Activated naive CD4-positive, alpha-beta T cell treated with anti-CD3 and anti-CD28 coated beads, Interleukin-2, amount 50 U/mL, for 72 hours (primary cell): ENCODE results near the gene AKNAD1. TPM values are rescaled to one million over a fixed set of nuclear protein-coding genes. Genes with fewer than 3 reads are reported as not detected.

Experiments used
- ATAC-seq, 2 donors: fragments of 150-1000 bp; cut with Tn5 transposase; 2 replicates each; pipeline ENCODE4 v1.10.0; 2021; ENCODE audit warnings: mild to moderate bottlenecking in 2 of 2, moderate library complexity in 2 of 2
- DNase-seq, 2 donors: peaks; one replicate each; pipeline ENCODE4 v3.0.0; 2021 to 2022; ENCODE audit warnings: low spot score in 2 of 2
- H3K27ac Mint-ChIP-seq, 2 donors: one replicate each; pipeline ENCODE4 v1.8.0; 2022; ENCODE audit warnings: mild to moderate bottlenecking in 2 of 2, mixed read lengths in 2 of 2
- H3K36me3 Mint-ChIP-seq, 2 donors: one replicate each; pipeline ENCODE4 v1.8.0; 2022; ENCODE audit warnings: mixed read lengths in 2 of 2
- H3K9me3 Mint-ChIP-seq, 2 donors: one replicate each; pipeline ENCODE4 v1.8.0; 2022; ENCODE audit warnings: mixed read lengths in 2 of 2
- total RNA-seq, 2 donors: library from RNA; stranded (reverse); gene quantifications; one replicate each; pipeline ENCODE4 v1.2.3, GENCODE V29; 2022

AKNAD1 gene
- total RNA-seq, 2 donors from 2014 or later = not detected

DNA sequence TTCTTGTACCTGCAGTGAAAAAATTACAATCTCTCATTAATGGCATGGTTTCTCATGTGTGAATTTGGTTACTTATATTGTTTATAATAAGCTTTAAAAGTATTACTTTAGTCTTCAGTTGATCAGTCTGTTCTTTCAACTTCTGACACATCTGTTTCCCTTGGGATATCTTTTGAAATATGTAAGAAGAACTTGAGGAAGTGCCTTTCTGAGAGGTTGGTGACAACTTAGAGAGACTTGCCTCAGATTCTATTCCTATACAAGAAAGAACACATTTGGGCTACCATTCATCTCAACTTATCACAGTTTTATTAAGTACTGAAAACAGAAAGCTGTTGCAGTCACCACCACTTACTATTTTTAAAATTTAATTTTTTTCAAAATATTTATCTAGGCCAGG lies 8.1 kb downstream of the AKNAD1 start:
- ATAC-seq = no peak
- H3K9me3 Mint-ChIP-seq = no peaks in the 10 kb centered on the region
- no peak overlapping the region for H3K27ac Mint-ChIP-seq
- H3K36me3 Mint-ChIP-seq = no peaks in the 10 kb centered on the region
- no peak for DNase-seq

DNA sequence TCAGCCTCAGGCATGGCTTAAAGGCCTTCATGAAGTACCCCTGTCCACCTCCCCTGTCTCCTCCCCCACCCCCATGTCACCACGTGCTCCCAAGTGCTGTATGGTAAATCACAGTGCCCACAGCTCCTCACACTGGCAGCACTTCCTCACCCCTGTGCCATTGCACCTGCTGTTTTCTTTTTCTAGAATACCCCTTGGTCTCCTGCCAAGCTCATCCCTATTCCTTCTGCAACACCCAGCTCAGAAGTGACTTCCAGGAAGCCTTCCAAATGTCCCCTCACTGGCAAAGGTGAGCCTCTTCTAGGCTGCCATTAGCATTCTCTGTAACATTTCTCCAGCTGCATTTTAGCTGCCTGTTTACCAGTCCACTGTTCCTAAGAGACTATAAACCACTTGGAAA lies 9.4 kb downstream of the AKNAD1 start:
- DNase-seq (no peak), ATAC-seq (no peak)
- Mint-ChIP-seq H3K36me3 (no peaks in the 10 kb centered on the region), H3K9me3 (no peaks in the 10 kb centered on the region), H3K27ac (no peak overlapping the region)

DNA sequence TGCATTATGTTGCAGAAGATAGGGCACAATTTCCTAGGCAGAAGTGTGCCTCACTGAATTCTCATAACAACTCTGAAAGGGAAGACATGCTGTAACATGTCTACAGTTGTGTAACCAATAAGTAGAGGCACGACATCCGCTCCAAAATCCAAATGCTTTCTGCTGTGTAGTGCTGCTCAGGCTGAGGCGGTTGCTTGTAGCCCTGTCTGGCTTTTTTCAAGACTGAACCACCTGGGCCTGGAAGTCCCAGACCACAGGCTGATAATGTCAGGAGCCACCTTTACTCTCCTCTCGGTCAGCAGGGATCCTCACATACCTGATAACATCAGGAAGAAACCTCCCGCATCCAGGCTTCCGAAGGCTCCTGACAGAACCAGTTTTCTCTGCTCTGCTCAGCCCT lies 10.9 kb downstream of the AKNAD1 start:
- ATAC-seq = no peak
- Mint-ChIP-seq H3K9me3 (no peaks in the 10 kb centered on the region), H3K27ac (peak overlapping the region in 1 of 2 donors; percentile 9), H3K36me3 (no peaks in the 10 kb centered on the region)
- no peak for DNase-seq

DNA sequence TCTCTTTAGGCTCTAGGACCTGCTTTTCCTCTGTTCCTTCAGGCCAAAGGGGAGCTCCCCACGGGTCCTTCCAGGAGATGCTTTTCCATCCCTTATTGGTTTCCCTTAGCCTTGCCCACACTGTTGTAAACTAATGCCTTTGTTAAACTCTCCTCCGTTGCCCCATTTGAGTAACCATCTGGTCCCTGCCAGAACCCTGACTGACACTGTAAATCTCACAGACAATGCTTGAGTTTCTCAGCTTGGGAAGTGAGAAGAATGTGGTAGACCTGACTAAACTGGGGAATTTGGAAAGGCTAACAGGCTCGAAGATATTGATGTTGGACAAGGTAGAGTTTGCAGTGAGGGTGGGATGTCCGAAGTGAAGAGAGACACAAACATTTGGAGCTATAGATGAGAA lies 11.4 kb downstream of the AKNAD1 start:
- ATAC-seq = no peak
- H3K27ac Mint-ChIP-seq = peak overlapping the region in 1 of 2 donors; percentile 8
- no peaks in the 10 kb centered on the region for H3K36me3 Mint-ChIP-seq
- DNase-seq = no peak
- H3K9me3 Mint-ChIP-seq = no peaks in the 10 kb centered on the region

DNA sequence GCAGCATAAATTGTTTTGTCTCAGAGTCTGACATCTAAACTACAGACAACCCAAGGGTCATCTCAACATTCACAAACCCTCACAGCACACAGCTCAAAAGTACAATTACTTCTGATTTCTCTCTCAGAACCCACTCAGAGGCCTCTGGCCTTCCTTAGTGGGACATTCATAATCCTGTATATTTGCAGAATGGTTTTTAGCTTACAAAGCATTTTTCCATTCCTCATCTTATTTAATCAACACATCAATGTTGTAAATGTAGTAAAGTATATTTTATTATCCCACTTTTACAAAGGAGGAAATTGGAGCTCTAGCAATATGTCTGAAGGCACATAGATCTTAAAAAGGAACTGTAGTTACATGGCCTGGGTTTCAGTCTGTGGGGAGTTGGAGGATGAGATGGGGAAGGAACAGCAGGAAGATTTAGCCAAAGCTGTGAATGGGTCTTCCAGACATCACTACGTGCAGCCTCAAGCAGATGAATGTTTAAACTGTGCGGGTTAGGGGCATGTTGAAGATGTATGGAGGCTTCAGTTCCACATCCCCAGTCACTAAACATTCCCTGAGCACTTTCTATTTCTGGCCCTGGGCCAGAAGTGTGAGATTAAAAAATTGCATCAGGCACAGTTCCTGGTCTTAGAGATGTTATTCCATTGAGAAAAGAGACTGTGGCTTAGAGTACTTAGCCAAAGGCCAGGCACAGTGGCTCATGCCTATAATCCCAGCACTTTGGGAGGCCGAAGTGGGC lies 13.3 kb downstream of the AKNAD1 start:
- ATAC-seq = no peak
- no peak overlapping the region for H3K27ac Mint-ChIP-seq
- H3K36me3 Mint-ChIP-seq = no peaks in the 10 kb centered on the region
- DNase-seq = no peak
- no peaks in the 10 kb centered on the region for H3K9me3 Mint-ChIP-seq

DNA sequence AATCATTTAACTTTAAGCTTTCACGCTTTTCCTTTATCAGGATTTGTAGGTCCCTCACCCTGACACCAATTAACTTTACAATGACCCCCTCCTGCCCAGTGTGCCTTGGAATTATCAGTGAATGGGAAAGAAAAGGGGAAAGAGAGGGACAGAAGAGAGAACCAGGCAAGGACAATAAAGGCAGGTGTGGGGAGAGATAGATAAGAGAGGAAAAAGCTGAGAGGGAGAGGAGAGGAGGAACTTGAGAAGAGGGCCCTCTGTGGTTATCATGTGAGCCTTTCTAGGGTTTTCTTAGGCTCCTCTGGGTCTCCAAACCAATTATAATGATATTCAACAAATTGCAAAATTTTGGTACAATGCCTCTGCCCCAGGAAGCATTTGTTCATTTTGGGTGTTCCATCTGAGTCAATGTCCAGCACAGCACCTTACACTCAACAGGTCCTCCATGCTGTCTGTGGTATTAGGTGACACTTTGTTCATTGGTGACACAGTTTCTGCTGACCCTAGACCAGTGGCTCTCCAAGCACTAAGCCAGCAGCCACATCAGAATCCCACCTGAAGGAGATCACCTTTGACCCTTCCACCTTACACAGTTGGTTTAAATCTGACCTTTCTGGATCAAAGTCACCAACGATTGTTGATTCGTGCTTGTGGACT lies 14.2 kb downstream of the AKNAD1 start:
- H3K27ac Mint-ChIP-seq = no peak overlapping the region
- DNase-seq (no peak), ATAC-seq (no peak)
- peaks cover 0 to 4% of the 10 kb centered on the region in 2 donors for H3K9me3 Mint-ChIP-seq
- H3K36me3 Mint-ChIP-seq = no peaks in the 10 kb centered on the region

DNA sequence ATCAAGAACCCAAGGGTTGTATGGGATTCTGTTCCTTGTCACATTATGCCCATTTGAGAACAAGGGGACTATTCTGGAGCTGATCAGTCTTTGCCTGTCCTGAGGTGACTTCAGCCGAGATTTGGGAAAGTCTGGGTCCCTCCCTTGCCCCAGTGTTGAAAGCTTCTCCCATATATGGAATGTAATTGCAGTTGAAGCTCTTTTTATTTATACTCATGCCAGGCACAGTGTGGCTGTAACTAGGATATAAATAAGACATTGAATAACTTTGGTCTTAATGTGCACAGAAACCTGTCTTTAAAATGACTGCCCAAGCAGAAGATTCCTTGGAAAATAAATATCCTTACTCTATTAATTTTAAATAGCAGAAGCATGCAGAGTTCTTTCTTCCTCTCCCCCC lies 15.2 kb downstream of the AKNAD1 start:
- DNase-seq (no peak), ATAC-seq (no peak)
- Mint-ChIP-seq H3K27ac (no peak overlapping the region), H3K9me3 (peaks cover 0 to 4% of the 10 kb centered on the region in 2 donors), H3K36me3 (no peaks in the 10 kb centered on the region)

DNA sequence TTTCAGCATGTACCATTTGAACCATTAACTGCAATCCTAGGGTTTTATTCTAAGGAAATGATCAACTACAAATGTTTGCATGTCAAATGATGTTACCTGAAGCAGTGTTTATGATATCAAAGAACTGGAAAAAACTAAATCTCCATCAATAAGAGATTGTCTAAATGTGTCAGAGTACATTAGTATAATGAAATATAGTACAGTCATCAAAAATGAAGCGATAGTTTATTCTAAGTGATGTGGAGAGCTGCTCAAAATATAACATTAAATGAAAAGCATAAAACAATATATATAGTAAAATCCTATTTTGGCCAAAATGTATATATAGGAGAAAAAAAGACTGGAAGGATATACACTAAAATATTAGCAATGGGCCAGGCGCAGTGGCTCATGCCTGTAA lies 24.0 kb downstream of the AKNAD1 start:
- Mint-ChIP-seq H3K9me3 (no peaks in the 10 kb centered on the region), H3K27ac (no peak overlapping the region), H3K36me3 (no peaks in the 10 kb centered on the region)
- DNase-seq (no peak), ATAC-seq (no peak)

DNA sequence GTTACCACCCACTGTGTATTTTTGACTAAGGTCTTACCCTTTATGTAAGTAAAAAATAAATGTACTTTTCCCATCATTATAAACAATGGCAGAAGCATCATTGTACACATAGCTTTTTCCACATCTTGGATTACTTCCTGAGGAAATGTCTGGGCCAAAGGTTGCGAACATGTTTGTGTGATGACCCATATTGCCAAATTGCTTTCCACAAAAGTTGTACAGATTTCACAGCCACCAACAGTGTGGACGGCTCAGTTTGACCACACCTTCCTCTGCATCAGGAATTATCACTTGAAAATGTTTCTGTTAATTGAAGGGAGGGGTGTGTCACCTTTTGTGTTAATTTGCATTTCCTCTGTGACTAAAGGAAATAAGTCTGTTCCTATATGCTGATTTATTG lies 25.7 kb downstream of the AKNAD1 start:
- DNase-seq (no peak), ATAC-seq (no peak)
- Mint-ChIP-seq H3K9me3 (no peaks in the 10 kb centered on the region), H3K36me3 (no peaks in the 10 kb centered on the region), H3K27ac (no peak overlapping the region)

DNA sequence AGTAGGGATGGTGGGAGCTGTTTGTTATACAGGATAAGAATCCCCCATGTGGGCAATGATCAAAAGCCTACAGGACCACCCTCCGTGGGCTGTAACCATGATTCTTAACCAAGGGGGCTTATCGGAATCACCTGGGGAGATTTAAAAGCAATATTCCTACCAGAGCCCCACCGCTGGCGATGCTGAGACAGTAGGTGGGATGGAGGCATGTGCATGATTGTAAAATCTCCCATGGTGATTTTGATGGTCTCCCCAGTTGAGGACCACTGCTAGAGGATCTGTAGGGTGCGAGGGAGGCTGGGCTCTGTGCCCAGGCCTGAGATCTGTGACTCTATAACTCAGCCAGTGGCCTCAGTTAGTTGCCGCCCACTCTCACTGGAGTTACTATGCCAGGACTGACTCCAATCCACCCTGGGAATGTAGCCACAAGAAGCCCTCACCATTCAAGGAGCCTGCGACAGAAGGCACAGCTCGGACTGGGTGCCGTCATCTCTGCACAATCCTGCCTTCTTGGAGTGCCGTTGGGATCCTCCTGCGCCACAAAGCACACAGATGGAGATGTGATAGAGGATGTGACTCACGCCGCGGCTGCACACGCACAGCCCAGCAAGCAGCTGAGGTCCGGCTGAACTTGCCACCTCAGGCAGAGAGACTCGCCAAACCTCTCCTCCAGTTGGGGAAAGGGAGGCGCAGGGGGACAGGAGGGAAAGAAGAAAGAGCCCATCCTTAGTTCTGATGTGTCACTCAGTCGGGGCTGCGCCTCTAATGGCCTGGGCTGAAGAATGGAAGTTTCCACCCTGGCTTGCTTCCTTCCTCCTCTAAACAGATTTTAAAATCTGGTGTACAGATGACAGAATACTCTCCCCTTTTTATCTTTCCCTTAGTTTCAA lies 26.5 kb downstream of the AKNAD1 start:
- no peaks in the 10 kb centered on the region for H3K36me3 Mint-ChIP-seq
- H3K27ac Mint-ChIP-seq = no peak overlapping the region
- no peaks in the 10 kb centered on the region for H3K9me3 Mint-ChIP-seq
- ATAC-seq (no peak), DNase-seq (no peak)

DNA sequence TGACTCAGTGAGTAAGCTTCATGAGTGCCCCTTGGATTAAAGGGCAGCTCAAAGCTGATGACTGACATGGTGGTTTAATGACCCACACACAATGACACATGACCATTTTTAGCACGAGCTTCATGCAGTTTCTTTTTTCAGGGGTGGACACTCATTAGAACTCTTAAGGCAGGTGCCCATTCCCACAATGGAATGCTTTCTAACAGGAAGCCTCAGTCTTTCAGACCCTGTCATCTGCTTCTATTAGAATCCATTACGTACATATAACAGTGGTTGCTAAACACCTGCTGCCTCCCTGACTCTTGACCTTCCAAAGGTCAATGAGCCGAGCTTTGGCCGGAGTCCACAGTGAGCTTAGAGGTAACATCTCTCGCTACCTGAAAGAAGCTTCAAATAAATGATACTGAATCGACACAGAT lies 27.4 kb downstream of the AKNAD1 start:
- DNase-seq (no peak), ATAC-seq (no peak)
- H3K9me3 Mint-ChIP-seq = no peaks in the 10 kb centered on the region
- no peak overlapping the region for H3K27ac Mint-ChIP-seq
- no peaks in the 10 kb centered on the region for H3K36me3 Mint-ChIP-seq

DNA sequence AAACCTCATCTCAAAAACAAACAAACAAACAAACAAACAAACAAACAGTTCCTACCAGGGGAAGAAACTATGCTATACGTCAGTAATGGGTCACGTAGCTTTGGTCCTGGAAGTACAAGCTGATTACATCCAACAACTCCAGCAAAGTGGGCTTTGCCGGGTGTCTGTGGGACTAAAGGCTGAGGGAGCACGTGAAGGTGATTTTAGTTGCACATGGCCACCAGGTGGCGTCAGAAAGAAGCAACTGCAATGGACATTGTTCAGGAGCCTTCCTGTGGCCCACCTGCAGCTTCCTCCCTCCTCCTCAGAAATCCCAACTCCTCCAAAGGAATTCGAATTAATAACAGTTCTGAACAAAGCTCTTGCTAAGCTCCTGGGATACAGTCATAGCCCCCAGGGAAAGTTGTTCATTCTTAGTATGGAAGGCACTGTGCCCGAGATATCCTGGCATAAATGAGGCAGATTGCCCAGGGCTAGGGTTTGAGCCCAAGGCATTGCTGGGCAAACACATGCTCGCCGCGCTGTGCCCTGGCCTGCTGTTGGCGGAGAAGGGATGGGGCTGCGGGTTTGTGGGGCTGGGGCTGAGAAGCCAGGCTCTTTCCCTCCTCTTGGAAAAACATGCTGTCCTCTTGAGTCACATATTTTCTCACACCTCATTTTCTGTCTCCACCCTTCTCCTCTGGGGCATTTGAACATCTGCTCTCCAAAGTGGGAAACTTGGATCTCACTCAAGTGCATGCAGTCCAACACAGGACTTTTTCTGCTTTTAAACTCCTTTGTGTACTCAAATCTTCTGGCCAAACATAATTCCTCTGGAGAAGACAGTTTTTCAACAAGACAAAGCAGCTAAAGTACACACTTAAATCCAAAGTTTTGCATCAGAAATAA lies 28.6 kb downstream of the AKNAD1 start:
- ATAC-seq = peak; percentile 80 to 81
- Mint-ChIP-seq H3K27ac (no peak overlapping the region), H3K9me3 (no peaks in the 10 kb centered on the region), H3K36me3 (no peaks in the 10 kb centered on the region)
- peak; percentile 59 to 74 for DNase-seq

DNA sequence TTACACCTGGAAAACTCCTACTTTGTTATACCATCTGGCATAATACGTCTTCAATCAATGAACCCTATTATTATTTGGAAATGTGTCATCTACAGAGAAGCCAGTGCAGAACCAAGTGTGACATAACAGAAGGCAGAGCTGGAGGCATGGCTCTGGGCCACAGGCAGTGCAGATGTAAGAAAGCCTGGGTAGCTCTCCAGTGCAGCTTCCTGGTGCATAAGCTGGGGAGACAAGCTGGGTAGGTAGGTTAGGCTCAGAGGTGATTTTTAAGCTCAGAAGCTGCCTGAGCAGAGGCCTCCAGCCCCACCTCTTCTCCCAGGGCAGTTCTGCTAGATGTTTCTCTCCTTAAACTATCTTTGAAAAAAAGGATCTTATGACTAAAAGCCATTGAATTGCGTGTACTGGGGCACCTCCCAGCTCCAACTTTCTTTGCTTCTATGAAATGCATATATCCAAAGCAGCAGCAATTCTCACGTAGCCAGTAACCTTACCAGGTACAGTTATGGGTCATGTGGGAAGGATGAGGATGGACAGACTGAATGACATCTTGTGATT lies 30.7 kb downstream of the AKNAD1 start:
- ATAC-seq (no peak), DNase-seq (no peak)
- H3K9me3 Mint-ChIP-seq = no peaks in the 10 kb centered on the region
- no peaks in the 10 kb centered on the region for H3K36me3 Mint-ChIP-seq
- no peak overlapping the region for H3K27ac Mint-ChIP-seq

DNA sequence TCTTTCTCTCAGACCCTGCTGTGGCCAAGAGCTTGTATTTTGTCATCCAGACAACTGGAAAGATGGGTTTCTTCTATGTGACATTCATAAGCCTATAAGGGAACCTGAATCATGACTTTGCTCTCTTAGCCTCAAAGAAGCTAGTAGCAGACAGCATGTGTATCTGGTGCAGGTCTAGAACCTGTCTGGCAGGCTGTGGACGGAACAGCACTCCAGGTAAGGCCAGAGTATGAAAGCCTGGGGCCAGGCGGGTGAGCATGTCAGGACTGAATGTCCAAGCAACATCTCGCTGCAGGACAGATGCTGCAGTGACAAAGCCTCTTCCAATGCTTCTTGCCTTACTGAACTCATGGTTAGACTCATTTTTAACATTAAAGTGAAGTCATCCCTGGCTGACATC lies 32.8 kb downstream of the AKNAD1 start:
- Mint-ChIP-seq H3K9me3 (no peaks in the 10 kb centered on the region), H3K36me3 (no peaks in the 10 kb centered on the region), H3K27ac (no peak overlapping the region)
- DNase-seq = no peak
- no peak for ATAC-seq

DNA sequence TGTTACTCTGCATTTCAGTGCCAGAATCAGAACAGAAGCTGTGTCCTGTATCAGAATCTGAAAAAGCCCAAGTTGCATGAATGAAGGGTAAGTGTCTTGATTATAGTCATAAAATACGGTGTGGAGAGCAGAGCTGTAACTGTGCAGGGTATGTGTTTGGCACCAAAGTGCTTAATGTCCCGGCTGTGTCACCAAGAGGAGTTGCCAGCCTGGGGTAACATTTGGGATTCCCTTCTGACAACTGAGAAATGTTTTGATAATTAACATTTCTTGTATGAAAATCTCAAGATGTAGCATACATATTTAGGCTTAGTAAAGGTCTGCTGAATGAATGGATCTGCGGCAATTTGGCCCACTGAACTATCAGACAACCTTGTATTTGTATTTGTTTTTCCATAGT lies 33.3 kb downstream of the AKNAD1 start:
- H3K9me3 Mint-ChIP-seq = no peaks in the 10 kb centered on the region
- H3K27ac Mint-ChIP-seq = no peak overlapping the region
- H3K36me3 Mint-ChIP-seq = no peaks in the 10 kb centered on the region
- ATAC-seq (no peak), DNase-seq (no peak)

DNA sequence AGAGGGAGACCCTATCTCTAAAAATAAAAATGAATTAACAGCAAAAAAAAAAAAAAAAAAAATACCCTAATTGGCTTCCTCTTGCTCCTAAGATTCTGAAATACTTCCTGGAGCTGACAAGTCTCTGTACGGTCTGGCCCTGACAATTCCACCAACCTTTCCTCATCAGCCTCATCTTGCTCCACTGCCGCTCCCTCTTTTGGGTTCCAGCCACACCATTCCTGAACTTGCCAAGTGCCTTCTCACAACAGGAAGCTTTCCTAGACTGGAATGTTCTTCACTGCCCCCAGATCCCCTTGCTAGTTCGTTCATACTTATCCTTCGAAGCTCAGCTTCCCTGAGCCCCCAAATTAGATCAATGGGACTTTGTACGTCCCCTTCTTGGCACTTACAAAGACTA lies 37.0 kb downstream of the AKNAD1 start:
- Mint-ChIP-seq H3K27ac (no peak overlapping the region), H3K9me3 (no peaks in the 10 kb centered on the region), H3K36me3 (no peaks in the 10 kb centered on the region)
- no peak for ATAC-seq
- DNase-seq = no peak
